ENCODE data around the gene ATP9B. TPM values are rescaled to one million over a fixed set of nuclear protein-coding genes. Genes with fewer than 3 reads are reported as not detected.

Gene ATP9B
- total RNA-seq, 1 donor from 2014 or later = 34.1 TPM

- H3K27me3 Mint-ChIP-seq = peaks cover 25% of the 10 kb centered on the region
- no peaks in the 10 kb centered on the region for H3K9me3 Mint-ChIP-seq
These were observed 316.1 kb downstream of the ATP9B start for GRCh38 chr18:79385326-79385707.

GRCh38 chr18:79385708-79386341, 316.6 kb downstream of the ATP9B start:
- H3K27me3 Mint-ChIP-seq = peaks cover 30% of the 10 kb centered on the region
- DNase-seq (ENCODE audit: extremely low spot score, unreplicated experiment) = no peak
- no peak for TF ChIP-seq CTCF (conservative IDR thresholded peaks at IDR 0.05)
- no peaks in the 10 kb centered on the region for H3K4me1 Mint-ChIP-seq (ENCODE audit: unreplicated experiment)
- no peak overlapping the region for H3K27ac Mint-ChIP-seq
- no peaks in the 10 kb centered on the region for H3K36me3 Mint-ChIP-seq
- H3K9me3 Mint-ChIP-seq = no peaks in the 10 kb centered on the region
- H3K4me3 Mint-ChIP-seq = no peak overlapping the region

More at GRCh38 chr18:79385326-79385707, 316.1 kb downstream of the ATP9B start:
- TF ChIP-seq CTCF (conservative IDR thresholded peaks at IDR 0.05) = no peak
- no peak overlapping the region for H3K4me3 Mint-ChIP-seq
- H3K27ac Mint-ChIP-seq = no peak overlapping the region
- no peaks in the 10 kb centered on the region for H3K36me3 Mint-ChIP-seq
- no peak for DNase-seq (ENCODE audit: extremely low spot score, unreplicated experiment)
- H3K4me1 Mint-ChIP-seq (ENCODE audit: unreplicated experiment) = no peaks in the 10 kb centered on the region

- TF ChIP-seq CTCF (conservative IDR thresholded peaks at IDR 0.05) = no peak
- DNase-seq (ENCODE audit: extremely low spot score, unreplicated experiment) = no peak
- Mint-ChIP-seq H3K27me3 (peaks cover 36% of the 10 kb centered on the region), H3K9me3 (no peaks in the 10 kb centered on the region), H3K4me3 (no peak overlapping the region), H3K36me3 (no peaks in the 10 kb centered on the region), H3K4me1 (ENCODE audit: unreplicated experiment) (no peaks in the 10 kb centered on the region), H3K27ac (no peak overlapping the region)
These were observed 317.4 kb downstream of the ATP9B start for GRCh38 chr18:79386547-79386946.

GRCh38 chr18:79387214-79387613, 318.0 kb downstream of the ATP9B start:
- Mint-ChIP-seq H3K9me3 (no peaks in the 10 kb centered on the region), H3K27ac (no peak overlapping the region), H3K27me3 (peaks cover 42% of the 10 kb centered on the region), H3K4me3 (no peak overlapping the region), H3K36me3 (no peaks in the 10 kb centered on the region), H3K4me1 (ENCODE audit: unreplicated experiment) (no peaks in the 10 kb centered on the region)
- TF ChIP-seq CTCF (conservative IDR thresholded peaks at IDR 0.05) = no peak
- no peak for DNase-seq (ENCODE audit: extremely low spot score, unreplicated experiment)

- Mint-ChIP-seq H3K27ac (no peak overlapping the region), H3K9me3 (no peaks in the 10 kb centered on the region), H3K4me1 (ENCODE audit: unreplicated experiment) (no peaks in the 10 kb centered on the region), H3K27me3 (peaks cover 46% of the 10 kb centered on the region), H3K36me3 (no peaks in the 10 kb centered on the region), H3K4me3 (no peak overlapping the region)
- no peak for DNase-seq (ENCODE audit: extremely low spot score, unreplicated experiment)
- no peak for TF ChIP-seq CTCF (conservative IDR thresholded peaks at IDR 0.05)
These were observed 318.4 kb downstream of the ATP9B start for GRCh38 chr18:79387615-79388014.
